ENCODE results near the gene PRKCE. TPM values are rescaled to one million over a fixed set of nuclear protein-coding genes. Genes with fewer than 3 reads are reported as not detected.
A peak's percentile ranks its signal among the peaks of the same experiment; 100 is the strongest.

PRKCE gene
- total and polyA plus RNA-seq, 3 experiments from 2014 or later, result 3.1 to 9.6 (median 7.9) TPM

DNA sequence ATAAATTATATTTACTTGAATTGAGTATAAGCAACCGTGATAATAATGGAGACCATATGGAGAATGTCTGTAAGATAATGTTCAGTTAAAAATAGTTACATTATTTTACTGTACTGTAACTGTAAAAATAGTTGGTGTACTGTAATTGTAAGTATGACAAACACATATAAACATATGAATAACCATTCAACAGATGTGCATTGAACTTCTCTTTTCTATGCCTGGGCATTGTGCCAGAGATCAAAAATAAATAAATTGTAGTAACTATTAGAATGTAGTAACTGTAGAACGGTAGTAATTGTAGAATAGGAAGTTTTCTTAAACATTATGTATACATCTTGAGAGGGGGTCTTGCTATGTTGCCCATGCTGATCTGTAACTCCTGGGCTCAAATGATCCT is 358.3 kb downstream of the PRKCE start:
- H3K4me3 Mint-ChIP-seq, result no peak overlapping the region
- Histone ChIP-seq H3K4me3 (ENCODE audit: low read length) (no peak overlapping the region), H3K27me3 (ENCODE audit: insufficient read depth, low read length, poor library complexity, severe bottlenecking) (no peaks in the 10 kb centered on the region), H3K9me3 (ENCODE audit: low read length) (no peaks in the 10 kb centered on the region), H3K4me1 (ENCODE audit: insufficient read depth, low read length) (no peaks in the 10 kb centered on the region), H3K36me3 (ENCODE audit: insufficient read depth, low read length) (no peaks in the 10 kb centered on the region), H3K27ac (ENCODE audit: low read depth, low read length) (no peak overlapping the region)
- ChIA-PET POLR2A (no interaction called here), CTCF (interaction anchor here (2.0 kb wide), 1 partner anchor 356 kb away, joined by 7 read pairs; no protein-coding TSS in a partner anchor)
- no peak overlapping the region for H3K27ac Mint-ChIP-seq
- no peak for DNase-seq
- H3K9me3 Mint-ChIP-seq, result no peaks in the 10 kb centered on the region
- H3K27me3 Mint-ChIP-seq, result no peaks in the 10 kb centered on the region
- H3K4me1 Mint-ChIP-seq, result no peaks in the 10 kb centered on the region
- peaks cover 13 to 63% (median 24%) of the 10 kb centered on the region in 3 donors for H3K36me3 Mint-ChIP-seq

DNA sequence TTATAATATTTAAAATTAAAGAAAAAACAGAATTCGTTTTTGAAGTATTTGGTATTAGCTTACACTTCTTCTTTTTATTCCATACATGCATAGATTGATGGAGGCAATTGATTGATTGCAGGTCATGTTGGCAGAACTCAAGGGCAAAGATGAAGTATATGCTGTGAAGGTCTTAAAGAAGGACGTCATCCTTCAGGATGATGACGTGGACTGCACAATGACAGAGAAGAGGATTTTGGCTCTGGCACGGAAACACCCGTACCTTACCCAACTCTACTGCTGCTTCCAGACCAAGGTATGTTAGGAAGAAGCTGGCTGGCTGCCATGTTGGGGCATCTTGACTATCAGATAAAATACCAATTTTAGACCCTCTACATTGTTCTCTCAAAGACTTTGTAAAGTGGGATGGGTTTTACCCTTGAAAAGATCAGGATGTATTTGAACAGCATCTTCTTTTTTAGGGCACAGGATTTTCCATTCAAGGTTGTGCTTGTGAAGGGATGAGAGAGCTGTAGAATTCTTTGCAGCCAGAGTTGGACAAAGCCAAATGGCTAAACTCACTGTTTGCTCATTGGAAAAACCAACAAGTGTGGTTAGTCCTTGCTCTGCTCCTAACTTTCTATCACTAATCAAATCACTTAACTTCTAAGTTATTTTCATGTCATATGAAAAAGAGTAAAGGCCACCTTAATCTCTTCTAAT is 358.9 kb downstream of the PRKCE start:
- Mint-ChIP-seq H3K27ac (no peak overlapping the region), H3K9me3 (no peaks in the 10 kb centered on the region), H3K36me3 (peaks cover 13 to 61% (median 23%) of the 10 kb centered on the region in 3 donors), H3K4me1 (no peaks in the 10 kb centered on the region), H3K4me3 (no peak overlapping the region), H3K27me3 (no peaks in the 10 kb centered on the region)
- Histone ChIP-seq H3K27me3 (ENCODE audit: insufficient read depth, low read length, poor library complexity, severe bottlenecking) (no peaks in the 10 kb centered on the region), H3K4me1 (ENCODE audit: insufficient read depth, low read length) (no peaks in the 10 kb centered on the region), H3K27ac (ENCODE audit: low read depth, low read length) (no peak overlapping the region), H3K4me3 (ENCODE audit: low read length) (no peak overlapping the region), H3K9me3 (ENCODE audit: low read length) (no peaks in the 10 kb centered on the region), H3K36me3 (ENCODE audit: insufficient read depth, low read length) (no peaks in the 10 kb centered on the region)
- CTCF ChIA-PET, result interaction anchor here (1.1 to 2.0 kb wide), 4 partner anchors 11 to 451 kb away, joined by 3 to 7 read pairs (median 4); no protein-coding TSS in a partner anchor
- no peak for DNase-seq
- POLR2A ChIA-PET, result no interaction called here

DNA sequence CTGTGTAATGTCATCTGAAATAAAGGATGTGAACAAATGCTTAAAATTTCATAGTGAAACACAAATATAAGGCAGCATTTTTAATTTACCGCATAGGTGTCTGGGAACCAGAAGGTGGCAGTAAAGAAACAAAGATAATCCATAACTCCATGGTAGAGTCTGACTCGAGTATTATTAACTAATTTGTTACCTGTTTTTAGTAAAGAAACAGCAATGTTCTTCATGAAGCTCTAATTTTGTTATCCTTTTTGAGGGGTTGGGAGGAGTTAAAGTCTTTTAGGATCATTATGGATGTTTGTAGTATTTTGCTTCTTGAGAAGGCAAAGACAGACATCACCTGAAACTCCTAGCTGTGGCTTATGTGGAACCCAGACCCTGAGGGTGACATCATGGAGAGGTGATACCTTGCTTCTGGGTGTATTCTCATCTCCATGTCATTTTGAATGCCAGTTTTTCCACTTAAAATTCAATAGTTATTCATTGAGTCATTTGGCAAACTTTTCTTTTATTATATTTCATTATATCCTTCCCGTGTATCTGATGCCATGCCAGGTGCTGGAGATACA is 359.5 kb downstream of the PRKCE start:
- Histone ChIP-seq H3K4me1 (ENCODE audit: insufficient read depth, low read length) (no peaks in the 10 kb centered on the region), H3K4me3 (ENCODE audit: low read length) (no peak overlapping the region), H3K36me3 (ENCODE audit: insufficient read depth, low read length) (no peaks in the 10 kb centered on the region), H3K27ac (ENCODE audit: low read depth, low read length) (no peak overlapping the region), H3K27me3 (ENCODE audit: insufficient read depth, low read length, poor library complexity, severe bottlenecking) (no peaks in the 10 kb centered on the region), H3K9me3 (ENCODE audit: low read length) (no peaks in the 10 kb centered on the region)
- DNase-seq, result peak in 1 of 5 donors; percentile 24
- Mint-ChIP-seq H3K4me1 (no peaks in the 10 kb centered on the region), H3K4me3 (no peak overlapping the region), H3K27ac (peak overlapping the region in 1 of 8 donors; percentile 17), H3K9me3 (no peaks in the 10 kb centered on the region), H3K27me3 (no peaks in the 10 kb centered on the region), H3K36me3 (peaks cover 14 to 59% (median 21%) of the 10 kb centered on the region in 3 donors)
- POLR2A ChIA-PET, result no interaction called here
- CTCF ChIA-PET, result interaction anchor here (0.8 to 2.0 kb wide), 5 partner anchors 10 to 450 kb away, joined by 3 to 7 read pairs (median 3); no protein-coding TSS in a partner anchor

DNA sequence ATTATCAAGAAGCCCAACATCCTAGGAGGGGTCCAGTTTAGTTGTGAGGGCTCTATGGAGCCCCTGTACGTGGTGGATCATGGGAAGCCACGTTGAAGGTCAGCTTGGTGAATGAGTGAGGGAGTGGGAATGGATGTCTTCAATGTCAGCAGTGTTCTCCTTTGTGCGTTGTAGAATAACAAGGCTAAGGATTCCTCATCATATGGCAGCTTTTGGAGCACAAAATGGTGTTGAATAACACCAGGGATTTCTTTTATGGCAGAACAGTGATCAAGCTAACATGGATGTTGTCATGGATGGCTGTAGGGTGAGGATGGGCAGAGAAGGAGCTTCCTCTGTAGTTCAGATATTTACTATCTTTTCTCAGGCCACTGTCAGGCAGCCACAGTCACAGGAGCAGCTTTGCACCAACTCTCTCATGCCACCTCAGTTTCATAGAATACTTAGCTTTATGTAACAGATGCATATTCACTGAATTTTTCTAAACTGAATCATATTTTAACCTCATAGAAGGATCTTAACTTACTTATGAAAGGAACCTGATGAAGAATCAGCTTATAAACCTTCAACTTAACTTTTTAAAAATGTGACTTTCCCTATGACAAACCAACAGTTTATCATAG is 361.3 kb downstream of the PRKCE start:
- H3K4me3 ChIP-seq (ENCODE audit: low read length), result no peak overlapping the region
- ChIA-PET POLR2A (interaction anchor here (0.5 kb wide), 1 partner anchor 931 kb away, joined by 6 read pairs; no protein-coding TSS in a partner anchor), CTCF (no interaction called here)
- Mint-ChIP-seq H3K9me3 (no peaks in the 10 kb centered on the region), H3K36me3 (peaks cover 13 to 52% (median 16%) of the 10 kb centered on the region in 3 donors), H3K27ac (no peak overlapping the region), H3K4me1 (no peaks in the 10 kb centered on the region), H3K4me3 (no peak overlapping the region), H3K27me3 (no peaks in the 10 kb centered on the region)
- no peaks in the 10 kb centered on the region for H3K9me3 ChIP-seq (ENCODE audit: low read length)
- no peak overlapping the region for H3K27ac ChIP-seq (ENCODE audit: low read depth, low read length)
- H3K4me1 ChIP-seq (ENCODE audit: insufficient read depth, low read length), result no peaks in the 10 kb centered on the region
- no peak for DNase-seq
- no peaks in the 10 kb centered on the region for H3K27me3 ChIP-seq (ENCODE audit: insufficient read depth, low read length, poor library complexity, severe bottlenecking)
- no peaks in the 10 kb centered on the region for H3K36me3 ChIP-seq (ENCODE audit: insufficient read depth, low read length)

DNA sequence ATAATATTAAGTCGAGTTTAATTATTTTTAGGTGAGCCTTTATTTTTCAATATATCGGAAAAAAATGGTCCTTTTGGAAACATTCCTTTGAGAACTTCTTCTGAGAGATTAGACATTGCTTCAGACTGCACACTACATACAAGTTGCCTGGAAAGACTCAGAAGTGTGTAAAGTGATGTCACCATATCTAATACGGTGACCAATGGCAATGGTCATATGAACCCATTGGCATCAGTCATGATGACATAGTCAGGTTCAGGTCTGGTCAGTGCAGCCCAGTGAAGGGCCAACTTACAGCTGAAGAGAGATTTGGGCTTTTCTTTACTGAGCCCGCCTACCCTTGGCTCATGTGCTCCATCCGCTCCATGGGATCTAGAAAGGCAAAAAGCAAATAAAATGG is 362.3 kb downstream of the PRKCE start:
- Mint-ChIP-seq H3K9me3 (no peaks in the 10 kb centered on the region), H3K27me3 (no peaks in the 10 kb centered on the region), H3K4me3 (no peak overlapping the region), H3K27ac (no peak overlapping the region), H3K36me3 (peaks cover 12 to 46% (median 14%) of the 10 kb centered on the region in 3 donors), H3K4me1 (no peaks in the 10 kb centered on the region)
- no peaks in the 10 kb centered on the region for H3K27me3 ChIP-seq (ENCODE audit: insufficient read depth, low read length, poor library complexity, severe bottlenecking)
- H3K4me1 ChIP-seq (ENCODE audit: insufficient read depth, low read length), result no peaks in the 10 kb centered on the region
- no peak overlapping the region for H3K4me3 ChIP-seq (ENCODE audit: low read length)
- H3K9me3 ChIP-seq (ENCODE audit: low read length), result no peaks in the 10 kb centered on the region
- ChIA-PET POLR2A (no interaction called here), CTCF (no interaction called here)
- no peaks in the 10 kb centered on the region for H3K36me3 ChIP-seq (ENCODE audit: insufficient read depth, low read length)
- DNase-seq, result no peak
- no peak overlapping the region for H3K27ac ChIP-seq (ENCODE audit: low read depth, low read length)

DNA sequence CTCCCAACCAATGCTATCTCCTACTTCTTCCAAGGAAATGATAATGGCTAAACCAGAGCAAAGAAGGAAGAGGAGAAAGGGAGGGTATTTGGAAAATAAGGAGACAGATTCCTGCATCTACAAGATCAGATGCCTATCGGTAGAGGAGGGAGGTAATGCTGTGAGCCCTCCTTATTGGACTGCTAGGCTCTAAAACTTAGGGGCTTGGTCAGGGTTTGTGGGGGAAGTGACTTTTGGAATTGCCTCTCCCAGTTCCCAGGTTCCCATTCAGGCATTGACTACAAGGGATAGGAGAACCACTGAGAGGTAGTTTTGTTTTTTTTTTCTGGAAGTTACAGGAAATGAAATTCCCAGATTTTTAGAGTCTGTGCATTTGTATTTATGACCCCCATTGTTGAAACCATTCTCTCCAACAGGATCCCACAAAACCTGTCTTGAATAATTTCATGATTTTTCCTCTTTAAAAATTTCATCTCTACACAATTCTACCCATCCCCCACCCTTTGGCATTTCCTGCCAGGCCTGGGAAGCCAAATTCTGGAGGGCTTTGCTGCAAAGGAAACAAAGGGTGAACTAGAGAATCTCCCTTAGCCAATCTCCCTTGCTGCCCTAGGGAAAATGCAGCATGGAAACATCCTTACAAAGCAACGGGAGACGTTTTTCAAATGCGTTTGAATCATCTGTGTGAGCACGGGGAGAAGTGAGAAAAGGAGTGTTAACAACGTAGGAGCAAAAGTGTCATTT is 363.6 kb downstream of the PRKCE start:
- no peak for DNase-seq
- H3K36me3 ChIP-seq (ENCODE audit: insufficient read depth, low read length), result no peaks in the 10 kb centered on the region
- H3K27me3 ChIP-seq (ENCODE audit: insufficient read depth, low read length, poor library complexity, severe bottlenecking), result no peaks in the 10 kb centered on the region
- Mint-ChIP-seq H3K27me3 (no peaks in the 10 kb centered on the region), H3K9me3 (no peaks in the 10 kb centered on the region), H3K27ac (no peak overlapping the region), H3K36me3 (peaks cover 14 to 41% (median 14%) of the 10 kb centered on the region in 3 donors), H3K4me3 (no peak overlapping the region), H3K4me1 (no peaks in the 10 kb centered on the region)
- H3K9me3 ChIP-seq (ENCODE audit: low read length), result no peaks in the 10 kb centered on the region
- H3K4me3 ChIP-seq (ENCODE audit: low read length), result no peak overlapping the region
- no peaks in the 10 kb centered on the region for H3K4me1 ChIP-seq (ENCODE audit: insufficient read depth, low read length)
- ChIA-PET POLR2A (no interaction called here), CTCF (no interaction called here)
- H3K27ac ChIP-seq (ENCODE audit: low read depth, low read length), result no peak overlapping the region

DNA sequence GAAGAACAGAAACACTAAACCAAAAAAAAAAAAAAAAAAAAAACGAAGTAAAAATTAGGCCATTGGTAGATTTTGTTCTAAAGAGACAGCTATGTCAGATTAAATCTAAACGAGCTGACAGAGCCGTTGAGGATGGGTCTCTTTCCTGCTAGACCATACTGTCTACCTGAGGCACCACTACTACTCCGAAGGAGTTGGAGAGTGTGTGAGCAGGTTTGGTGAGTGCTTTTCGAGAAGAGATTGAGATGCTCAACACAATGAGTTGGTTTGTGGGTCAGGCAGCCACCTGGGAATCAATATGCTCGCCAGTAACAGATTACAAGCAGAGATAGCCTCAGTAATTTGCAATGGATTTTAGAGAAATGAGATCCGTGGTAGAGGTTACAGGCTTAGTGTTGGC is 364.2 kb downstream of the PRKCE start:
- POLR2A ChIA-PET, result no interaction called here
- peaks cover 14 to 40% (median 17%) of the 10 kb centered on the region in 3 donors for H3K36me3 Mint-ChIP-seq
- Histone ChIP-seq H3K4me3 (ENCODE audit: low read length) (no peak overlapping the region), H3K27ac (ENCODE audit: low read depth, low read length) (no peak overlapping the region), H3K9me3 (ENCODE audit: low read length) (no peaks in the 10 kb centered on the region), H3K36me3 (ENCODE audit: insufficient read depth, low read length) (no peaks in the 10 kb centered on the region), H3K4me1 (ENCODE audit: insufficient read depth, low read length) (no peaks in the 10 kb centered on the region), H3K27me3 (ENCODE audit: insufficient read depth, low read length, poor library complexity, severe bottlenecking) (no peaks in the 10 kb centered on the region)
- H3K4me3 Mint-ChIP-seq, result no peak overlapping the region
- CTCF ChIA-PET, result interaction anchor here (1.3 kb wide), 1 partner anchor 47 kb away, joined by 3 read pairs; no protein-coding TSS in a partner anchor
- H3K27ac Mint-ChIP-seq, result no peak overlapping the region
- no peaks in the 10 kb centered on the region for H3K9me3 Mint-ChIP-seq
- no peak for DNase-seq
- H3K27me3 Mint-ChIP-seq, result no peaks in the 10 kb centered on the region
- no peaks in the 10 kb centered on the region for H3K4me1 Mint-ChIP-seq
